ENCODE data around the gene UVRAG.

Gene UVRAG

GRCh38 chr11:75891947-75892739 is 77.1 kb downstream of the UVRAG start:
- H3K4me1 ChIP-seq (ENCODE audit: control insufficient read depth, low read depth, low read length) = peaks cover 3% of the 10 kb centered on the region
- no peak overlapping the region for H3K4me3 ChIP-seq (ENCODE audit: low read length)
- H2AK5ac ChIP-seq (ENCODE audit: low read length) = no peak overlapping the region
- no peak overlapping the region for H2BK5ac ChIP-seq (ENCODE audit: low read length)
- H3K27me3 ChIP-seq (ENCODE audit: insufficient read depth, low read length, poor library complexity) = no peaks in the 10 kb centered on the region
- no peak overlapping the region for H4K5ac ChIP-seq (ENCODE audit: low read length)
- no peak overlapping the region for H3K9ac ChIP-seq (ENCODE audit: low read length)
- H3K18ac ChIP-seq (ENCODE audit: low read length) = no peak overlapping the region
- no peak for DNase-seq
- H3K4ac ChIP-seq (ENCODE audit: low read depth, low read length) = no peak overlapping the region
- no peak overlapping the region for H3K4me2 ChIP-seq (ENCODE audit: low read length)
- no peak overlapping the region for H3K56ac ChIP-seq (ENCODE audit: low read length)
- H2BK15ac ChIP-seq (replicated peaks; ENCODE audit: low read depth) = no peak overlapping the region
- no peaks in the 10 kb centered on the region for H3K36me3 ChIP-seq (ENCODE audit: control insufficient read depth, insufficient read depth, low read length)
- H3K23ac ChIP-seq (ENCODE audit: low read length) = no peak overlapping the region
- H3K27ac ChIP-seq (ENCODE audit: low read depth, low read length) = no peak overlapping the region
- no peak overlapping the region for H4K8ac ChIP-seq (ENCODE audit: low read depth, low read length)
- no peaks in the 10 kb centered on the region for H3K79me1 ChIP-seq (ENCODE audit: low read length)
- no peak overlapping the region for H2BK120ac ChIP-seq (ENCODE audit: low read depth, low read length)
- no CpG with 5 or more reads among the region's 6 CpGs for WGBS (ENCODE audit: extremely low coverage, insufficient coverage, low lambda C conversion rate)
- H3K79me2 ChIP-seq (ENCODE audit: control insufficient read depth, insufficient read depth, low read length) = no peaks in the 10 kb centered on the region

GRCh38 chr11:75893251-75893650 is 78.2 kb downstream of the UVRAG start:
- Histone ChIP-seq H3K79me1 (ENCODE audit: low read length) (no peaks in the 10 kb centered on the region), H3K56ac (ENCODE audit: low read length) (no peak overlapping the region), H2BK5ac (ENCODE audit: low read length) (no peak overlapping the region), H3K36me3 (ENCODE audit: control insufficient read depth, insufficient read depth, low read length) (no peaks in the 10 kb centered on the region), H3K23ac (ENCODE audit: low read length) (no peak overlapping the region), H4K8ac (ENCODE audit: low read depth, low read length) (no peak overlapping the region), H2BK15ac (replicated peaks; ENCODE audit: low read depth) (no peak overlapping the region), H2AK5ac (ENCODE audit: low read length) (no peak overlapping the region), H3K4ac (ENCODE audit: low read depth, low read length) (no peak overlapping the region), H3K18ac (ENCODE audit: low read length) (no peak overlapping the region), H3K79me2 (ENCODE audit: control insufficient read depth, insufficient read depth, low read length) (no peaks in the 10 kb centered on the region), H3K4me2 (ENCODE audit: low read length) (no peak overlapping the region), H3K4me1 (ENCODE audit: control insufficient read depth, low read depth, low read length) (peaks cover 3% of the 10 kb centered on the region), H2BK120ac (ENCODE audit: low read depth, low read length) (no peak overlapping the region), H3K27ac (ENCODE audit: low read depth, low read length) (no peak overlapping the region), H3K4me3 (ENCODE audit: low read length) (no peak overlapping the region), H3K27me3 (ENCODE audit: insufficient read depth, low read length, poor library complexity) (no peaks in the 10 kb centered on the region), H3K9ac (ENCODE audit: low read length) (no peak overlapping the region), H4K5ac (ENCODE audit: low read length) (no peak overlapping the region)
- DNase-seq = no peak
- no CpG with 5 or more reads among the region's 4 CpGs for WGBS (ENCODE audit: extremely low coverage, insufficient coverage, low lambda C conversion rate)

- H2AK5ac ChIP-seq (ENCODE audit: low read length) = no peak overlapping the region
- no CpG with 5 or more reads among the region's 3 CpGs for WGBS (ENCODE audit: extremely low coverage, insufficient coverage, low lambda C conversion rate)
- no peak overlapping the region for H3K56ac ChIP-seq (ENCODE audit: low read length)
- H2BK15ac ChIP-seq (replicated peaks; ENCODE audit: low read depth) = no peak overlapping the region
- no peak overlapping the region for H2BK120ac ChIP-seq (ENCODE audit: low read depth, low read length)
- H3K36me3 ChIP-seq (ENCODE audit: control insufficient read depth, insufficient read depth, low read length) = no peaks in the 10 kb centered on the region
- H2BK5ac ChIP-seq (ENCODE audit: low read length) = no peak overlapping the region
- H3K9ac ChIP-seq (ENCODE audit: low read length) = no peak overlapping the region
- H3K4ac ChIP-seq (ENCODE audit: low read depth, low read length) = no peak overlapping the region
- no peak overlapping the region for H4K8ac ChIP-seq (ENCODE audit: low read depth, low read length)
- H3K79me1 ChIP-seq (ENCODE audit: low read length) = no peaks in the 10 kb centered on the region
- DNase-seq = no peak
- H3K27me3 ChIP-seq (ENCODE audit: insufficient read depth, low read length, poor library complexity) = no peaks in the 10 kb centered on the region
- no peak overlapping the region for H3K18ac ChIP-seq (ENCODE audit: low read length)
- peaks cover 3% of the 10 kb centered on the region for H3K4me1 ChIP-seq (ENCODE audit: control insufficient read depth, low read depth, low read length)
- no peak overlapping the region for H3K4me2 ChIP-seq (ENCODE audit: low read length)
- H3K27ac ChIP-seq (ENCODE audit: low read depth, low read length) = no peak overlapping the region
- no peaks in the 10 kb centered on the region for H3K79me2 ChIP-seq (ENCODE audit: control insufficient read depth, insufficient read depth, low read length)
- H3K4me3 ChIP-seq (ENCODE audit: low read length) = no peak overlapping the region
- H3K23ac ChIP-seq (ENCODE audit: low read length) = no peak overlapping the region
- H4K5ac ChIP-seq (ENCODE audit: low read length) = no peak overlapping the region
Measured at GRCh38 chr11:75894036-75894585, 79.1 kb downstream of the UVRAG start.

- no peaks in the 10 kb centered on the region for H3K4me1 ChIP-seq (ENCODE audit: control insufficient read depth, low read depth, low read length)
- no peak overlapping the region for H2BK5ac ChIP-seq (ENCODE audit: low read length)
- H3K23ac ChIP-seq (ENCODE audit: low read length) = no peak overlapping the region
- H3K79me2 ChIP-seq (ENCODE audit: control insufficient read depth, insufficient read depth, low read length) = no peaks in the 10 kb centered on the region
- H3K27me3 ChIP-seq (ENCODE audit: insufficient read depth, low read length, poor library complexity) = no peaks in the 10 kb centered on the region
- no peak overlapping the region for H3K4ac ChIP-seq (ENCODE audit: low read depth, low read length)
- H2AK5ac ChIP-seq (ENCODE audit: low read length) = no peak overlapping the region
- H3K79me1 ChIP-seq (ENCODE audit: low read length) = no peaks in the 10 kb centered on the region
- H3K36me3 ChIP-seq (ENCODE audit: control insufficient read depth, insufficient read depth, low read length) = no peaks in the 10 kb centered on the region
- H2BK120ac ChIP-seq (ENCODE audit: low read depth, low read length) = no peak overlapping the region
- H3K9ac ChIP-seq (ENCODE audit: low read length) = no peak overlapping the region
- H3K4me3 ChIP-seq (ENCODE audit: low read length) = no peak overlapping the region
- H4K5ac ChIP-seq (ENCODE audit: low read length) = no peak overlapping the region
- no peak overlapping the region for H3K4me2 ChIP-seq (ENCODE audit: low read length)
- H3K56ac ChIP-seq (ENCODE audit: low read length) = no peak overlapping the region
- H4K8ac ChIP-seq (ENCODE audit: low read depth, low read length) = no peak overlapping the region
- peak; percentile 45 for DNase-seq
- no peak overlapping the region for H2BK15ac ChIP-seq (replicated peaks; ENCODE audit: low read depth)
- H3K18ac ChIP-seq (ENCODE audit: low read length) = no peak overlapping the region
- no peak overlapping the region for H3K27ac ChIP-seq (ENCODE audit: low read depth, low read length)
- no CpG with 5 or more reads among the region's 4 CpGs for WGBS (ENCODE audit: extremely low coverage, insufficient coverage, low lambda C conversion rate)
Measured at GRCh38 chr11:75896843-75897419, 81.9 kb downstream of the UVRAG start.

- Histone ChIP-seq H3K4me3 (ENCODE audit: low read length) (no peak overlapping the region), H2BK120ac (ENCODE audit: low read depth, low read length) (no peak overlapping the region), H2BK15ac (replicated peaks; ENCODE audit: low read depth) (no peak overlapping the region), H3K4ac (ENCODE audit: low read depth, low read length) (no peak overlapping the region), H2AK5ac (ENCODE audit: low read length) (no peak overlapping the region), H3K9ac (ENCODE audit: low read length) (no peak overlapping the region), H3K4me1 (ENCODE audit: control insufficient read depth, low read depth, low read length) (no peaks in the 10 kb centered on the region), H3K18ac (ENCODE audit: low read length) (no peak overlapping the region), H4K8ac (ENCODE audit: low read depth, low read length) (no peak overlapping the region), H3K79me2 (ENCODE audit: control insufficient read depth, insufficient read depth, low read length) (no peaks in the 10 kb centered on the region), H4K5ac (ENCODE audit: low read length) (no peak overlapping the region), H3K79me1 (ENCODE audit: low read length) (no peaks in the 10 kb centered on the region), H2BK5ac (ENCODE audit: low read length) (no peak overlapping the region), H3K27me3 (ENCODE audit: insufficient read depth, low read length, poor library complexity) (no peaks in the 10 kb centered on the region), H3K4me2 (ENCODE audit: low read length) (no peak overlapping the region), H3K23ac (ENCODE audit: low read length) (no peak overlapping the region), H3K36me3 (ENCODE audit: control insufficient read depth, insufficient read depth, low read length) (no peaks in the 10 kb centered on the region), H3K27ac (ENCODE audit: low read depth, low read length) (no peak overlapping the region), H3K56ac (ENCODE audit: low read length) (no peak overlapping the region)
- no peak for DNase-seq
- no CpG with 5 or more reads among the region's 2 CpGs for WGBS (ENCODE audit: extremely low coverage, insufficient coverage, low lambda C conversion rate)
Measured at GRCh38 chr11:75898871-75899270, 83.9 kb downstream of the UVRAG start.
